ENCODE results near the gene DUSP8.
A peak's percentile ranks its signal among the peaks of the same experiment; 100 is the strongest.

DUSP8 gene

GRCh38 chr11:1557904-1558774, 13.9 kb downstream of the DUSP8 start:
- Histone ChIP-seq H3K27ac (ENCODE audit: extremely low read depth, low read depth, low read length) (no peak overlapping the region), H3K9me3 (ENCODE audit: control insufficient read depth, insufficient read depth, low read depth, low read length) (no peaks in the 10 kb centered on the region), H3K4me1 (ENCODE audit: control insufficient read depth, insufficient read depth, low read length) (no peaks in the 10 kb centered on the region), H3K36me3 (ENCODE audit: control insufficient read depth in 2 of 2, insufficient read depth in 1 of 2, low read length in 2 of 2) (peaks cover 0 to 57% of the 10 kb centered on the region in 2 experiments; a peak in 1 of 3 replicates), H3K4me3 (ENCODE audit: low read depth, low read length) (no peak overlapping the region)
- CTCF ChIA-PET = interaction anchor here (0.6 to 1.4 kb wide), 5 partner anchors 8 to 29 kb away, joined by 3 to 5 read pairs (median 3); no protein-coding TSS in a partner anchor
- TF ChIP-seq ZNF324 (tag by site-specific recombination; IDR thresholded peaks at IDR 0.05) (no peak), ZNF654 (tag by site-specific recombination; IDR thresholded peaks at IDR 0.05; ENCODE audit: low read depth) (no peak), ZBTB21 (tag by site-specific recombination; IDR thresholded peaks at IDR 0.05) (no peak), GLIS1 (tag by site-specific recombination; IDR thresholded peaks at IDR 0.05) (peak; percentile 75), KLF8 (tag by site-specific recombination; IDR thresholded peaks at IDR 0.05) (0 out of 2 replicates have a peak, but pooled peaks have one; percentile 17), ZNF423 (tag by site-specific recombination; IDR thresholded peaks at IDR 0.05) (no peak), GLIS2 (tag by site-specific recombination; IDR thresholded peaks at IDR 0.05) (peak; percentile 63), ZNF791 (tag by site-specific recombination; IDR thresholded peaks at IDR 0.05) (no peak), HOXA7 (CRISPR knock-in tag; IDR thresholded peaks at IDR 0.05; ENCODE audit: borderline replicate concordance) (no peak), BCL11B (tag by site-specific recombination; IDR thresholded peaks at IDR 0.05; ENCODE audit: low read depth) (no peak), KLF1 (tag by site-specific recombination; IDR thresholded peaks at IDR 0.05) (peak; percentile 48; the same call in 1 of the 2 replicates), SP2 (tag by site-specific recombination; IDR thresholded peaks at IDR 0.05) (no peak), EGR2 (tag by site-specific recombination; IDR thresholded peaks at IDR 0.05; ENCODE audit: low read depth) (no peak), KLF17 (tag by site-specific recombination; IDR thresholded peaks at IDR 0.05) (peak; percentile 22; the same call in 1 of the 2 replicates), ZNF335 (tag by site-specific recombination; conservative IDR thresholded peaks at IDR 0.05) (no peak), ZNF768 (tag by site-specific recombination; IDR thresholded peaks at IDR 0.05) (no peak)
- TF ChIP-seq, protein P1, sequence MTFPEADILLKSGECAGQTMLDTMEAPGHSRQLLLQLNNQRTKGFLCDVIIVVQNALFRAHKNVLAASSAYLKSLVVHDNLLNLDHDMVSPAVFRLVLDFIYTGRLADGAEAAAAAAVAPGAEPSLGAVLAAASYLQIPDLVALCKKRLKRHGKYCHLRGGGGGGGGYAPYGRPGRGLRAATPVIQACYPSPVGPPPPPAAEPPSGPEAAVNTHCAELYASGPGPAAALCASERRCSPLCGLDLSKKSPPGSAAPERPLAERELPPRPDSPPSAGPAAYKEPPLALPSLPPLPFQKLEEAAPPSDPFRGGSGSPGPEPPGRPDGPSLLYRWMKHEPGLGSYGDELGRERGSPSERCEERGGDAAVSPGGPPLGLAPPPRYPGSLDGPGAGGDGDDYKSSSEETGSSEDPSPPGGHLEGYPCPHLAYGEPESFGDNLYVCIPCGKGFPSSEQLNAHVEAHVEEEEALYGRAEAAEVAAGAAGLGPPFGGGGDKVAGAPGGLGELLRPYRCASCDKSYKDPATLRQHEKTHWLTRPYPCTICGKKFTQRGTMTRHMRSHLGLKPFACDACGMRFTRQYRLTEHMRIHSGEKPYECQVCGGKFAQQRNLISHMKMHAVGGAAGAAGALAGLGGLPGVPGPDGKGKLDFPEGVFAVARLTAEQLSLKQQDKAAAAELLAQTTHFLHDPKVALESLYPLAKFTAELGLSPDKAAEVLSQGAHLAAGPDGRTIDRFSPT (tag by site-specific recombination; IDR thresholded peaks at IDR 0.05) = peak; percentile 25; the same call in 1 of the 2 replicates
- POLR2A ChIA-PET = interaction anchor here (0.6 to 0.7 kb wide), 3 partner anchors 10 to 13 kb away, joined by 3 to 6 read pairs (median 4); no protein-coding TSS in a partner anchor

DNA sequence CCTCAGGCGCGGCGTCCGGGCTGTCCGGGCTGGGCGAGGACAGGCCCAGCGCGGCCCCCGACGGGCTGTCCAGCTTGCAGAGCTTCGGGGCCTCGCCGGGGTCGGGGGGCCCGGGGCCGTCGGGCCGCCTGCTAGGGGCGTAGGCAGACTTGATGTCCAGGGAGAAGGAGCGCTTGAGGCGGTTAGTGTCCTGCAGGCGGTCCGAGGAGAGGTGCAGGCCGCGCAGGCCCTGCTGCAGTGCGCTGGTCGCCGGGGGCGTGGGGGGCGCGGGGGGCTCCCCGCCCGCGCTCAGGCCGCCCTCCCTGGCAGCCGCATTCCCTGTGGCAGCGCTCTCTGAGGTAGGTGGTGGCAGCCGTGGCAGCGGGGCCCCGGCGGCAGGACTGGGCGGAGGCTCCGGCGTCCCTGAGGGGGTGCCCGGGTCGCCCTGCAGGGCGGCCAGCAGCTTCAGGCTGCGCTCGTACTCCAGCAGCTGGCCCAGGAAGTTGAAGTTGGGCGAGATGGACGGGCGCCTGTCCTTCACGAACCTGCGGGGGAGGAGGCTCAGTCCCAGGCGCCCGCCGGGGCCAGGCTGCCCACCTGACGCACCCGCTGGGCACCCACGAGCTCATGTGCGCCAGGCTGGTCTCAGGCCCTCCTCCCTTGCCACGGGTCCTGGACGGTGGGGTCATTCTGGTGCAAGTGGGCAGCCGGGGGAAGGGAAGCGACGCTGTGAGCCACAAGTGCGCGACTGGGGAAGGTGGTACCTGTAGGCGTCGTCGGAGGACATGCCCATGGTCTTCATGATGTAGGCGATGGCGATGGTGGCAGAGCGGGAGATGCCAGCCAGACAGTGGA, 14.8 kb downstream of the DUSP8 start:
- H3K9me3 ChIP-seq (ENCODE audit: control insufficient read depth, insufficient read depth, low read depth, low read length) = no peaks in the 10 kb centered on the region
- H3K4me3 ChIP-seq (ENCODE audit: low read depth, low read length) = no peak overlapping the region
- ChIA-PET CTCF (interaction anchor here (0.6 to 1.4 kb wide), 3 partner anchors 9 to 11 kb away, joined by 3 to 5 read pairs (median 3); no protein-coding TSS in a partner anchor), POLR2A (interaction anchor here (0.5 to 0.7 kb wide), 2 partner anchors 11 kb away, joined by 5 to 6 read pairs; no protein-coding TSS in a partner anchor)
- peaks cover 0 to 48% of the 10 kb centered on the region in 2 experiments; a peak in 1 of 3 replicates for H3K36me3 ChIP-seq (ENCODE audit: control insufficient read depth in 2 of 2, insufficient read depth in 1 of 2, low read length in 2 of 2)
- no peak overlapping the region for H3K27ac ChIP-seq (ENCODE audit: extremely low read depth, low read depth, low read length)
- H3K4me1 ChIP-seq (ENCODE audit: control insufficient read depth, insufficient read depth, low read length) = no peaks in the 10 kb centered on the region
- TF ChIP-seq ZNF140 (tag by site-specific recombination; IDR thresholded peaks at IDR 0.05) = no peak
- TF ChIP-seq GLIS2 (tag by site-specific recombination; IDR thresholded peaks at IDR 0.05) = no peak
- no peak for TF ChIP-seq ZNF596 (tag by site-specific recombination; IDR thresholded peaks at IDR 0.05)
- TF ChIP-seq, protein P1 (tag by site-specific recombination; IDR thresholded peaks at IDR 0.05) = peak; percentile 79
- TF ChIP-seq, protein P2, sequence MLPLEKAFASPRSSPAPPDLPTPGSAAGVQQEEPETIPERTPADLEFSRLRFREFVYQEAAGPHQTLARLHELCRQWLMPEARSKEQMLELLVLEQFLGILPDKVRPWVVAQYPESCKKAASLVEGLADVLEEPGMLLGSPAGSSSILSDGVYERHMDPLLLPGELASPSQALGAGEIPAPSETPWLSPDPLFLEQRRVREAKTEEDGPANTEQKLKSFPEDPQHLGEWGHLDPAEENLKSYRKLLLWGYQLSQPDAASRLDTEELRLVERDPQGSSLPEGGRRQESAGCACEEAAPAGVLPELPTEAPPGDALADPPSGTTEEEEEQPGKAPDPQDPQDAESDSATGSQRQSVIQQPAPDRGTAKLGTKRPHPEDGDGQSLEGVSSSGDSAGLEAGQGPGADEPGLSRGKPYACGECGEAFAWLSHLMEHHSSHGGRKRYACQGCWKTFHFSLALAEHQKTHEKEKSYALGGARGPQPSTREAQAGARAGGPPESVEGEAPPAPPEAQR (tag by site-specific recombination; IDR thresholded peaks at IDR 0.05) = no peak
- TF ChIP-seq ZNF2 (tag by site-specific recombination; IDR thresholded peaks at IDR 0.05) = no peak
- TF ChIP-seq ZNF488 (tag by site-specific recombination; IDR thresholded peaks at IDR 0.05) = no peak
